Left lobe of liver (tissue), 2 donors: ENCODE results near the gene SCO2. TPM values are rescaled to one million over a fixed set of nuclear protein-coding genes. Genes with fewer than 3 reads are reported as not detected.

Experiments used
- ATAC-seq: fragments of 200-7000 bp; cut with Tn5 transposase; one replicate; pipeline ENCODE4 v1.9.1; 2020; ENCODE audit warnings: mild to moderate bottlenecking, moderate library complexity
- DNase-seq: peaks from one replicate; pipeline ENCODE4 v3.0.0-alpha.2; 2020; ENCODE audit warnings: low spot score
- total RNA-seq: library from RNA; stranded (reverse); gene quantifications from one replicate; pipeline ENCODE4 v1.2.1, GENCODE V29; 2021
- donor health status: DM: no; HTN: no; CAD: no; lungs with moderate emphysema.
- donor health status: DM: no; HTN: yes; CAD: no.

SCO2 gene
- total RNA-seq, 1 donor from 2014 or later: not detected

DNA sequence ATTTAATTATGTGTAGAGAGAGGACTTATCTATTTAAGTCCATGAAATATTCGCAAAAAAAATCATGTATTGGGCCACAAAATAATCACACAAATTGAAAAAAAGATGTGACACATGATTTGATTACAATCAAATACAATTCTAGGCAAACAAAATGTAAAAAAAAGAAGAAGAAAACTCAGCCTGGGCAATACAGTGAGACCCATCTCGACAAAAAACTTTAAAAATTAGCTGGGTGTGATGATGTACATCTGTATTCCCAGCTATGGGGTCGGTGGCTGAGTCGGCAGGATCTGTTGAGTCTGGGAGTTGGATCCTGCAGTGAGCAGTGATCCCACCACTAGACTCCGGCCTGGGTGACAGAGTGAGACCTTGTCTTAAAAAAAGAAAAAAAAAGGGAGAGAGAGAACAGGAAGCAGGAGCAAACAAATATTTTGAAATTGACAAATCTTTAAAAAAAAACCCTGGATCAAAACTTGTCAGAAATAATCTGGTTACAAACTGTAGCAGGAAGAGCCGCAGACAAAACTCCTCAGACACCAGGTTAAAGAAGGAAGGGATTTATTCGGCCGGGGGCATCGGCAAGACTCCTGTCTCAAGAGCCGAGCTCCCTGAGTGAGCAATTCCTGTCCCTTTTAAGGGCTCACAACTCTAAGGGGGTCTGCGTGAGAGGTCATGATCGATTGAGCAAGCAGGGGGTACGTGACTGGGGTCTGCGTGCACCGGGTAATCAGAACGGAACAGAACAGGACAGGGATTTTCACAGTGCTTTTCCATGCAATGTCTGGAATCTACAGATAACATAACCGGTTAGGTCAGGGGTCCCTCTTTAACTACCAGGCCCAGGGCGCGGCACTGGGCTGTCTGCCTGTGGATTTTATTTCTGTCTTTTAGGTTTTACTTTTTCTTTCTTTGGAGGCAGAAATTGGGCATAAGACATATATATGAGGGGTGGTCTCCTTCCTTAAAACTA is 7.7 kb upstream of the SCO2 start:
- DNase-seq: no peak
- ATAC-seq: no peak

DNA sequence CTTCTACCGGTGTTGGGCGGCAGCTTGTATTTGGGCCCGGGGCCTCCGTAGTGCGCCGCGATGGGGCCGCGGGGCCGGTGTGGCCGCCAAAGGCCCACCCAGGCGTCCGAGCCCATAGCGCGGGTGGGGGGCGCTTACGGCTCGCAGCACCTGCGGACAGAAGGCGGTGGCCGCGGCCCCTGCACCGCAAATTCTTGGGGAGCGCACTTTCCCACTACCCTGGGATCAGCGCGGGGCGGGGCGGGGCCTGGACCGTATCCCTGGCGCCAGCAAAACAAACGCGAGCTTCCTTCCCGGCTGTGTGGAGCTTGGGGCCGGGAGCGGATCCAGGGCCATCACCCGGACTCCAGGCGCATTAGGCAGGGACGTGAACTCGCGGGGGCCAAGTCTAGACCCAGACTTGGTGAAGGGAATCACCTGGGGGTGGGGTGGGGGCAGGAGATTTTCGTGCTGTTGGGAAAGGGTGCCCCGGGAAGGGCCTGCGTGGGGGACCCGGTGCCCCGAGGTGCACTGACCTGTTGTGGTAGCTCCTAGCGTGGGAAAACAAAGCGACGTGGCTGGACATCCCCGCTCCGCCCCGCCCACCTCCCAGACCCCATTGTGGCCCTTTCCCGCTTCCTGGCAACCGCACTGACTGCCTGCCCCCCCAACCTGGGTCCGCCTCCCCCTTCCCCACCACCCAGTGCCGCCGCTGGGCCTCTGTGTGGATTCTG is 6.7 kb upstream of the SCO2 start:
- ATAC-seq: peak; percentile 55
- peak; percentile 91 for DNase-seq

DNA sequence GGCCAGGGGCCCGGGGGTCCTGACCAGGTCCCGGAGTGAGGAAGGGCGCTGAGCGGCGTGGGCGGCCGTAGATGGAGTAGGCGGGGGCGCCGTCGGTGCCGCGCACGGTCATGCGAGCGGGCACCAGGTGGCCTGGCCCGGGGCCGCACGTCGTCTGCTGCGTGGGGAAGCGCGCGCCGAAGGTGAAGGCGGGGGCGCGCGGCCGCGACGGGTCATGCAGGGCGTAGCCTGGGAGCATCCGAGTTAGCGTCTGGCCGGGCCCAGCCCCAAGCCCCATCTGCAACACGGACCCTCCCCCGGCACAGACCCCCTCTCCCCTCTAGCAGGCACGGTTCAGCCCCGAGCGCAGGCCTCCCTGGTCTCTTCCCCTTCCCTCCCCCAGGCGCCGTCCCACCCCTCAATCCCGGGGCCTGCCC is 6.2 kb upstream of the SCO2 start:
- DNase-seq (peak; percentile 82), ATAC-seq (peak; percentile 47)

DNA sequence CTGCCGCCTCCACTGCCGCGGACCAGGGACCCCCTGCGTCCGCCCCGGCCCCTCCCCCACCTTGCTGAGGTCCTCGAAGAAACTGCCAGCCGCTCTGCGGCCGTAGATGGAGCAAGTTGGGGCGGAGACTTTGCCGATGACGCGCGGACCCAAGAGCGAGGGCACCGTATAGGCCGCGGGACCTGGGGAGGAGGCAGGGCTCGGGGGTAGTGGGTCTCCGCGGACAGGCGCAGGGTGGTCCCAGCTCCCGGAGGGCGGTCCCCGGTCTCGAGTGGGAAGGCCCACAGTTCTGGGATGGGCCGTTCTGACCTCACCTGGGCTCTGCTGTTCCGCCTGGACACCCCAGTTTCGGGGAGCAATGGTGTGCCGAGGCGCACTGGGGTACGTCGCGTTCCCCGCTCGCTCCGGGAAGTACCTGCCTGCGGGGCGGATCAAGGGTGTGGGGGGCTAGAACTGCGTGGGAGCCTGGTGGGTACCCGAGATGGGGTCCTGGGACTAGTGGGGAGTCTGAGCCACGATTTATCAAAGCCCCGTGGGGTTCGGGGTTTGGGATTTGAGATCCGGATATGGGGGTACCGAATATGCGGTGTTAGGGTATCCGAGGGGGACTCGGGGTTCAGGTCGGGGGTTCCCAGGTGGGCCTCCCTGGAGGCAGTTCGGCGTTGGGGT is 5.6 kb upstream of the SCO2 start:
- peak; percentile 53 for ATAC-seq
- peak; percentile 94 for DNase-seq

DNA sequence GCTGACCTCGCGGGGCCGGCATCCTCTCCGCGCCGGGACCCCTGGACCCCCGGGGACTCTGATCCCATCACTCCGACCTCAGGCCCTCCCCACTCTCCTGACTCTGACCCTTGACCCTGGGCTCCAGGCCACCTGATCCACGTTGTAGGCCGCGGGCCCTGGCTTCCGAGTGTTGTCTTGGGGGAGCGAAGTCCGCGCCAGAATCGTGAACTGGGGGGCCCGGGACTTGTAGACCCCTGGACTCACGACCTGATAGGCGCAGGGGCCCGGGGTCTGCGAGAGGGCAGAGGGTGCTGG is 5.1 kb upstream of the SCO2 start:
- ATAC-seq (peak; percentile 38), DNase-seq (peak; percentile 91)

DNA sequence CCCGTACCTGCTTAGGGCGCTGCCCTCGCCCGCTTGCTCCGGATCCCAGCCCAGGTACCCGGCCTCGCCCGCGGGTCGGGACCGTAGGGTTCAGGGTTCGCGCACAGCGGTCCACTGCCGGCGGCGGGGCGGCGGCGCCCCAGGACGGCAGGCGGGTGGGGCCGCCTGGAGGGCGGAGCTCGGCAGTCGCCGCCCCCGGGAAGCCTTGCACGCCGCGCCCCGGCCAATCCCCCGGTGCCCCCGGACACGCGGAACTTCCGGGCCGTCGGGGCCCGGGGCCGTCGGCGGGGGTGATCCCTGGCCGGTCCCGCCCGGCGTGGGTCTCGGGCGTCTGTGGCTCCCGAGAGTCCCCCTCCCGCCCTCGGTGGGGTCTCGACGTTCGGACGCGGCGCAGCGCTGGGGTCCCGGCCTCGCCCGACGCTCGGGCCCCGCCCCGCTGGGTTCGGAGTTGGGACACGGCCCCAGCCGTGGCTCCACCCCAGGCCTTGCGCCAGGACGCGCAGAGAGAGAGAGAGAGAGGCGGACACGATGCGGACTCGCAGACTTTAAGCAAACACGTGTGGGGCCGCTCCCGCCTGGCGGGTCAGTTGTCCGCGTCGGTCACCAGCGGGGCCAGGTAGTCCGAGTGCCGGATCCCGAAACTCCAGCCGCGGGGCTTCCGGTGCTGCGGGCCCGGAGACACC is 4.6 kb upstream of the SCO2 start, which contains the start of gene TYMP:
Gene TYMP (minus strand): TSS at position 116 of the 683 bp plus-strand sequence. CDS start 303 bp downstream, outside the sequence.
- ATAC-seq: peak; percentile 51
- peak; percentile 96 for DNase-seq

DNA sequence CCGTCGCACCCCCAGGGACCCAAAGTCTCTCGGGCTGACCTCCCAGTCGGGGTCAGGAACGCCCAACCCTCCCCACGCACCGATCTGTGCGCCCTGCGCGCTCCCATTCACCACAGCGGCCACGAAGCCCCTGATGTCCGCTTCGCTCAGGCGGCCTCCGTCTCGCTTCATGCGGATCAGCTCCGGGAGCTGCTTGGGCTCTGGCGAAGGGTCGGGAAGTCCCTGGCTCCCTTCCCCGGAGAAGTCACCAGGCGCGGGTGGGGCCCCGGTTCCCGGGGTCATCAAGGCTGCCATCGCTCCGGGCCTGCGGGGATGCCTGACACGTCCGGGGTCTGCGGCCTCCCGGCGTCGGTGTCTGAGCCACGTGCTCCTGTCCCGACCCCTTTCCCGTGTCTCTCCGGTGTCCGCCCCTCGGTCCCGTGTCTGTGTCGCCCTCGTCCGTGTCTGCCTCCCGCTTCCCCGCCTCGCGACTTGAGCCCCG is 4.1 kb upstream of the SCO2 start:
- DNase-seq: no peak
- no peak for ATAC-seq

DNA sequence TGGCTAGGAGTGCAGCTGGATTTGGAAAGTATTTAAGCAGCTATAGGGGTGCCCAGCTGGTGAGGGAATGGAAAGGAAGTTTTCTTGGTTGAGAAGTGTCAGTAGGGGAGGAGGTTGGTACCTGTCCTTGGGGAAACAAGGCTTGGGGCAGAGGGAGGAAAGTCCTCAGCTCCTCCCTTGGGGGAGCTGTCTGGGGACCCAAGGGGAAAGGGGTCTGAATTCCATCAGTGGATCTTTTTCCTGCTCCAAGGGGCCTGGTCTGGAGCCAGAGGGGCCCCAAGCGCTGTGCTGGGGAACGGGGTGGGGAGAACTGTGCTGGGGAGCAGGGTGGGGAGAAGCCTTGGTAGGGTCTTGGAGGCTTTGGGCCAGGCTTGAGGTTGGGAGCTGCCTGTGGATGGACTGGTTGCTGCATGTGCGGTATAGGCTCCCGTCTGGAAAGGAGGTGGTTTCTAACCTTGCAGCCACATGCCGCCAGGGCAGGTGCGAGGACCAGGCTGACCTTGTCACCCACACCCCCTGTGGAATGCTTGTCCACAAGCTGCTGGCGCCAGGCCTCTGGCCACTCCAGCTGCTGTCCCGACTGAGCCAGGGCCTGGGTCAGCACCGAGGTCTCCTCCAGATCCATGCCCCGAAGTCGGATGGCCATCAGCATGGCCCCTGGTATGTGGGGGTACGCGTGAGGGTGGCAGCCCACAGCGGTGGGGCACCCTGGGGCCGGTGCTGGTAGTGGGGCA is 3.5 kb upstream of the SCO2 start:
- ATAC-seq (no peak), DNase-seq (peak; percentile 58)

DNA sequence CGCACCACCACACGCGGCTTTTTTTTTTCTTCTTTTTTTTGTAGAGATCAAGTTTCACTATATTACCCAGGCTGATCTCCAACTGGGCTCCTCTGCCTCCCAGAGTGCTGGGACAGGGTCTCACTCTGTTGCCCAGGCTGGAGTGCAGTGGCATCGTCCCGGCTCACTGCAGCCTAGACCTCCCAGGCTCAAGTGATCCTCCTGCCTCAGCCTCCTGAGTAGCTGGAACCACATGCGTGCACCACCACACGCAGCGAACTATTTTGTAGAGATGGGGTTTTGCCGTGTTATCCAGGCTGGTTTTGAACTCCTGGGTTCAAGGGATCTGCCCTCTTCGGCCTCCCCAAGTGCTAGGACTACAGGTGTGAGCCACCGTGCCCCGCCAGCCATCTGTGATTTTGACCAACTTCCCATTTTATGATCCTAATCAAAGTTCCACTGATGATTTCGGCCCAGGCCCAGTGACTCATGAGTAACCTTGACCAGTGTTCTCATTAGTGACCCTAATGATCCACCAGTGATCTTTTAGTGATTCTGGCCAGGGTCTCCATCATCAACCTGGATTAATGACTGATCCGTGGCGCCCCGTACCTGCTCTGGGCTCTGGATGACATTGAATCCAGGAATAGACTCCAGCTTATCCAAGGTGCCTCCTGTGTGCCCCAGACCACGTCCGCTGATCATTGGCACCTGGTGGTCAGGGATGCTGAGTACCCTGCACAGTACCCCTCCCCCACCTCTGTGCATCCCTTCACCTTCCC is 2.7 kb upstream of the SCO2 start:
- ATAC-seq (no peak), DNase-seq (peak; percentile 48)

DNA sequence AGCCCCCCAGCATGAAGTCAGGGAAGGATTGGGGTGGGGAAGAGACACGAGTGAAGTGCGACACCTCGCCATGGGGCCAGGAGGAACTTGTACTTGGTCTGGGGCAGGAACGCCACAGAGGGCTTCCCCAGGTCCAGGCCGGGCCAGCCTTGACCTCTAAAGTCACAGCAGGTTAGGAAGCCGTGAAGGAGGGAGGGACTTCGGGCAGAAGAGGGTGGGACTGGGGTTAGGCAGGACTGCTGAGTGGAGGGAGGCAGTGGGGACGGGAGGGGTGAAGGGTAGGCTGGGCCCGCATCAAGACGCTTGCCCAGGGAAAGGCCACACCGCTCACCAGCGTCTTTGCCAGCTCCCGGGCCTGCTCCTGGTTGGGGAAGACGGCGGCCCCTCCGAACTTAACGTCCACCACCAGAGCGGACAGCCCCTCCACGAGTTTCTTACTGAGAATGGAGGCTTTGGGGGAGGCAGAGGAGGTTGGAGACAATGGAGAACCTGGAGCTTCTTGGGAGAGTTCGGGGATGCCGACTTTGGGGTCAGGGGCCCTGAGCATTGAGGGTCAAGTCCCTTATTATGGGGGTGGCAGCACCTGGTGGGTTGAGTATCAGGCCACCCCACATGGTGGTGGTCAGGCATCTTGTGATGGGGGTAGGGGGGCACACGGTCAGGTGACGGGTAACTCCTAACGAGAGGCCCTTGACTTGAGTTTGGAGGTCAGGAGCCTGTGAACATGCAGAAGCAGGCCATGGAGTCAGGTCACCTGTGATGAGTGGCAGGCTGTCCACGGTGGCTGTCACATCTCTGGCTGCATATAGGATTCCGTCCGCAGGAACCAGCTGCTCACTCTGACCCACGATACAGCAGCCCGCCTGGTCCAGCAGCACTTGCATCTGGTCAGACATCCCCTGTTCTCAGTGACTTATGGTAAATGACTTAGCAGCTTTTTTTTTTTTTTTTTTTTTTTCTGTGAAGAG is 1.7 kb upstream of the SCO2 start:
- ATAC-seq (peak; percentile 6), DNase-seq (peak; percentile 75)

DNA sequence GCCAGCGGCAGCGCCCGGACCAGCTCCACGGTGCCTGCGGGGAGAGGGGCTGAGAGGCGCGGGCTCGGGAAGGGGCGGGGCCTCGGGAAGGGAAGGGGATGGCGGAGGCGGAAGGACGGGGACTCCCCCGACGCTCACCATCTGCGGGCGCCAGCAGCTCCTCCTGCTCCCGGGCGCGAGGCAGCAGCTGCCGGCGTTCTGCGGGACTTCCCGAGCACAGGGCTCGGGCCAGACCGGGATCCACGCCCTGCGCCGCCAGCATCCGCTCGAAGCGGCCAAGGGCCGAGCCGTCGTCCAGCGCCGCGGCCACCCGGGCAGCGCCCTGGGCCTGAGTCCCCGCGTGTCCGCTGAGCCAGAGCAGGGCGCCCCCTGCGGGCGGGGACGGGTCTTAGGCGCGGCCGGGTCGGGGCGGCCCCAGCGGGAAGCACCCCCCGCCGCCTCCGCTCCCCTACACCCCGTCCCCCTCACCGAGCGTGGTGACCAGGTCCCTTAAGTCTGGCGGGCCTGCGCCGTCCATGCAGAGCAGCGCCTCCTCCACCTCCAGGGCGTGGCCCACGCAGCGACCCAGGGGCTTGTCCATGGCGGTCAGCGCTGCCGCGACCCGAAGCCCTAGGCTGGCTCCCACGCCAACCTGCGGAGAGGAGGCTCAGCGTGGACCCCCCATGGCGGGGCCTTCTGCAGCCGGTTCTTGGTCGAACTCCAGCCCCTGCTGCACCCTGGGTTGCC is 873 bp upstream of the SCO2 start:
- DNase-seq (peak; percentile 84), ATAC-seq (peak; percentile 35)

DNA sequence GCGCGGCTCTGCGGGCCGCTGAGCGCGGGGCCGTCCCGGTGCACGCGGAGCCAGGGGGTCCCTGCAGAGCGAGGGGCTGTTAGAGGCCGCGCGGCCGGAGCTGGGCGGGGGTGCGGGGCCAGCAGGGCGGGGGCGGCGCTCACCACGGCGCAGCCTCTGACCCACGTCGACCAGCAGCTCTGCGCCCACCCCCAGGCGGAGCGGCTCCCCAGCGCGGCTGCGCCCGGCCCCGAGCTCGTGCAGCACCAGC is 385 bp upstream of the SCO2 start:
- no peak for DNase-seq
- peak; percentile 10 for ATAC-seq

DNA sequence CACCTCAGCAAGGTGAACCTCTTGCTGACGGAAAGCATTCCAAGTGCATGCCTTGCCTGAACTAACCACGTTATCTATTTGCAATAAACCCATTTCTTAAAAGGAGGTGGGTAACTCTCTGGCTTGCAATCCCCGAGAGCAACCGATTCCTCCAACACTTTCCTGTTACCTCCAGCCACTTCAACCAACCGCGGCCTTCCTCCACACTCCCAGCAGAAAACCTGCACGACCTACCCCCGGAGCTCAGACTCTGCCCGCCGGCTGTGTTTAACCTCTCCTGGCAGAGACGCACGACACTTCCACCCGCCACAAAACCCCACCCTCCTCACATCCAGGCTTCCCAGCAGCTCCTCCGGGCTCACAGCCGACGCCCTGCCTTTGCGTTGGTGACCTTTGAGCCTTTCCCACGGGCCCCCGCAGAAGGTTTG is 708 bp downstream of the SCO2 start:
- no peak for ATAC-seq
- DNase-seq: no peak

DNA sequence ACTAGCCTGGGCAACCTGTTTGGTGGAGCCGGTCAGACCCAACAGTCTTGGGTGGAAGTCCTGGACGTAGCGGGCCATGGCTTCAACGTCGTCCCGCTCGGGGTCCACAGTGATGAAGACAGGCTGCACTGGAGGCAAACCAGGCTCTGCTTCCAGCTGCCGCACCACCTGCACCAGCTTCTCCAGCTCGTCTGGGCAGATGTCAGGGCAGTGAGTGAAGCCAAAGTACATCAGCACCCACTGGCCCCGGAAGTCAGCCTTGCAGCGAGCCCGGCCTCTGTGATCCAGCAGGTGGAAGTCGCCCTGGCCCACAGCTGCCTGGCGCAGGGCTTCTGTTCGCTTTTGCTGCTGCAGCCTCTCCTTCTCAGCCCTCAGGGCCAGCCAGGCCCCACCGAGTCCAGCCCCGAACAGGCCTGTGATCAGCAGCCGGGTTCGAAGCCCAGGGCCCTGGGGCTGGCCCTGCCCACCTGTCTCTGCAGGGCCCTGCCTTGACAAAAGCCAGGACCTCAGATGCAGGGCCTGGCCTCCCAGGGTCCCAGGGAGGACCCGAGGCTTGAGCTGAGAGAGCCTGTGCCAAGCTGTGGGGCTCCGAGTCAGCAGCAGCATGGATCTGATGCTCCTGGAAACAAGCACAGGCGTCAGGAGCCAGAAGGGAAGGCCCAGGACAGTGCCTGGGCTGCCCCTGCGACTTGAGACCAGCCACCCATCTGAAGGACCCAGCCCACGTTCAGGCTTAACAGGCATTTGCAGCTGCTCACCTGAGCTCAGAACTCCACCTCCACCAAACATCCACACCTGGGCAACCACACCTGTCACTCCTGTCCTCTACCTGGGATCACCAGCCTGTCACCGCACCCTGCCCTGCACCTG is 1.4 kb downstream of the SCO2 start:
- DNase-seq (no peak), ATAC-seq (no peak)

DNA sequence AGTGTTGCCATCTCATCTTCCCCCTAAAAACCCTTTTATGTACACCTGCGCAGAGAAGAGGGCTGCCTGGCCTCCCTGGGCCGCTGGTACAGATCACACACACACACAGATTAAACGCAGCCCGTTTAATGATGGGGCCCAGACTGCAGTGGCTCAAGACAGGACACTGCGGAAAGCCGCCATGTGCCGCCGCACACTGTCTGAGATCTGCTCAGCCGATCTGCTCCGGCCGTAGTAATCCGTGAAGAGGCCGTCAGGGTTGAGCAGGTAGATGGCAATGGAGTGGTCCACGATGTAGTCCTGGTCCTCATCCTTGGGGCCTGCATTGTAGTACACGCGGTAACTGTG is 2.0 kb downstream of the SCO2 start:
- DNase-seq (no peak), ATAC-seq (no peak)

DNA sequence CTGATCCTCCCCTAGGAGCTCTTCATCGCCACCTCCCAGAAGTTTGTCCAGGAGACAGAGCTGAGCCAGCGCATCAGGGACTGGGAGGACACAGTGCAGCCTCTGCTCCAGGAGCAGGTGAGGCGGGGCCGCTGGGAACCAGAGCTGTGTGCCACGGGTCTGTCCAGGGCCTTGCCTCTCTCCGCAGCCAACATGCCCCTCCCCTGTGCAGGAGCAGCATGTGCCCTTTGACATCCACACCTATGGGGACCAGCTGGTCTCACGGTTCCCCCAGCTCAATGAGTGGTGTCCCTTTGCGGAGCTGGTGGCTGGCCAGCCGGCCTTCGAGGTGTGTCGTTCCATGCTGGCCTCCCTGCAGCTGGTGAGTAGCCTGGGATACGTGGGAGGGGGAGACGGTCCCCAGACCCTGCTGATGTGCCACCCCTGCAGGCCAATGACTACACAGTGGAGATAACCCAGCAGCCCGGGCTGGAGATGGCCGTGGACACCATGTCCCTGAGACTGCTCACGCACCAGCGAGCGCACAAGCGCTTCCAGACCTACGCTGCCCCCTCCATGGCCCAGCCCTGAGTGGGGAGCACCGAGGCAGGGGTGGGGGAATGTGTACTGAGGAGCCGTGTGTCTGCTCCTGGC is 2.5 kb downstream of the SCO2 start:
- DNase-seq (no peak), ATAC-seq (no peak)
